WTC11 (cell line): ENCODE measurements around the gene SALL4. TPM values are rescaled to one million over a fixed set of nuclear protein-coding genes. Genes with fewer than 3 reads are reported as not detected.
A peak's percentile ranks its signal among the peaks of the same experiment; 100 is the strongest.

Source experiments
- ATAC-seq: fragments of 200-7000 bp; cut with Tn5 transposase; 2 replicates; pipeline ENCODE4 v1.10.0; 2021; ENCODE audit warnings: mild to moderate bottlenecking, moderate library complexity
- CTCF ChIA-PET: fragments of 300-600 bp; sonication (Branson Sonifier 250); formaldehyde crosslinking; loops from one replicate; lab custom pipeline; 2021; ENCODE audit warnings: antibody characterized with exemption; lab: Charles Lee
- POLR2A ChIA-PET: fragments of 350-600 bp; sonication (Branson Sonifier 250); formaldehyde crosslinking; loops from one replicate; lab custom pipeline; 2021; ENCODE audit warnings: antibody characterized with exemption; lab: Charles Lee
- DNase-seq: peaks from one replicate; pipeline ENCODE4 v3.0.0; 2021; ENCODE audit warnings: low spot score
- H3K27ac Mint-ChIP-seq: 2 replicates; pipeline ENCODE4 v1.8.0; 2021; ENCODE audit warnings: mixed read lengths
- H3K27me3 Mint-ChIP-seq: 2 replicates; pipeline ENCODE4 v1.8.0; 2021; ENCODE audit warnings: low read depth, mild to moderate bottlenecking, moderate library complexity, mixed read lengths
- H3K36me3 Mint-ChIP-seq: 2 replicates; pipeline ENCODE4 v1.8.0; 2021; ENCODE audit warnings: mixed read lengths
- H3K4me1 Mint-ChIP-seq: 2 replicates; pipeline ENCODE4 v1.8.0; 2022; ENCODE audit warnings: mixed read lengths
- H3K4me3 Mint-ChIP-seq: 2 replicates; pipeline ENCODE4 v1.8.0; 2021; ENCODE audit warnings: mild to moderate bottlenecking, moderate library complexity, mixed read lengths
- H3K9me3 Mint-ChIP-seq: 2 replicates; pipeline ENCODE4 v1.8.0; 2021; ENCODE audit warnings: mixed read lengths
- CBFB ChIP-seq: sonication (generic); formaldehyde crosslinking; IDR thresholded peaks from 2 replicates; pipeline ENCODE4 v1.8.1; 2022; ENCODE audit warnings: mild to moderate bottlenecking, low read depth, missing genetic modification reagents
- CREB1 ChIP-seq: sonication (generic); formaldehyde crosslinking; IDR thresholded peaks from 2 replicates; pipeline ENCODE4 v1.8.0; 2023; ENCODE audit warnings: mild to moderate bottlenecking, missing genetic modification reagents
- EMX1 ChIP-seq: fragments of 250-450 bp; sonication (Bioruptor Pico); IDR thresholded peaks from 2 replicates; pipeline ENCODE4 v1.8.0; 2021; ENCODE audit warnings: mild to moderate bottlenecking
- ESRRA ChIP-seq: sonication (generic); formaldehyde crosslinking; IDR thresholded peaks from 2 replicates; pipeline ENCODE4 v1.8.1; 2022; ENCODE audit warnings: mild to moderate bottlenecking, missing genetic modification reagents, borderline replicate concordance
- FOXJ3 ChIP-seq: sonication (generic); formaldehyde crosslinking; IDR thresholded peaks from 2 replicates; pipeline ENCODE4 v1.9.0; 2021; ENCODE audit warnings: missing genetic modification reagents, mild to moderate bottlenecking, borderline replicate concordance
- GRHL2 ChIP-seq: fragments of 250-450 bp; sonication (Bioruptor Pico); IDR thresholded peaks from 2 replicates; pipeline ENCODE4 v1.8.0; 2022; ENCODE audit warnings: mild to moderate bottlenecking, moderate library complexity; ENCODE audit not compliant: insufficient replicate concordance, severe bottlenecking
- JUN ChIP-seq: sonication (generic); formaldehyde crosslinking; IDR thresholded peaks from 2 replicates; pipeline ENCODE4 v1.8.0; 2023; ENCODE audit warnings: mild to moderate bottlenecking, missing genetic modification reagents
- MYBL2 ChIP-seq: sonication (generic); formaldehyde crosslinking; IDR thresholded peaks from 2 replicates; pipeline ENCODE4 v1.8.1; 2023; ENCODE audit warnings: mild to moderate bottlenecking, moderate library complexity, missing genetic modification reagents
- NFE2L1 ChIP-seq: sonication (generic); formaldehyde crosslinking; IDR thresholded peaks from 2 replicates; pipeline ENCODE4 v1.8.1; 2023; ENCODE audit warnings: missing genetic modification reagents
- NFYB ChIP-seq: sonication (generic); formaldehyde crosslinking; conservative IDR thresholded peaks from 2 replicates; pipeline ENCODE4 v1.8.0; 2022; ENCODE audit warnings: low read depth, missing genetic modification reagents
- PRRX2 ChIP-seq: fragments of 250-450 bp; sonication (Bioruptor Pico); IDR thresholded peaks from 2 replicates; pipeline ENCODE4 v1.8.0; 2021; ENCODE audit warnings: mild to moderate bottlenecking
- SMAD3 ChIP-seq: sonication (generic); formaldehyde crosslinking; IDR thresholded peaks from 2 replicates; pipeline ENCODE4 v1.8.0; 2022; ENCODE audit warnings: missing genetic modification reagents, mild to moderate bottlenecking, borderline replicate concordance
- TCF7 ChIP-seq: sonication (generic); formaldehyde crosslinking; IDR thresholded peaks from 2 replicates; pipeline ENCODE4 v1.8.0; 2022; ENCODE audit warnings: mild to moderate bottlenecking, low read depth, missing genetic modification reagents, moderate library complexity
- TEAD1 ChIP-seq: sonication (generic); formaldehyde crosslinking; IDR thresholded peaks from 2 replicates; pipeline ENCODE4 v1.8.0; 2022; ENCODE audit warnings: mild to moderate bottlenecking, missing genetic modification reagents
- TEAD4 ChIP-seq: sonication (generic); formaldehyde crosslinking; IDR thresholded peaks from 2 replicates; pipeline ENCODE4 v1.8.0; 2022; ENCODE audit warnings: mild to moderate bottlenecking, missing genetic modification reagents
- ZNF121 ChIP-seq: sonication (generic); formaldehyde crosslinking; IDR thresholded peaks from 2 replicates; pipeline ENCODE4 v1.8.0; 2023; ENCODE audit warnings: missing genetic modification reagents
- ZNF232 ChIP-seq: sonication (generic); formaldehyde crosslinking; IDR thresholded peaks from 2 replicates; pipeline ENCODE4 v1.8.0; 2022; ENCODE audit warnings: mild to moderate bottlenecking, missing genetic modification reagents
- ZNF263 ChIP-seq: sonication (generic); formaldehyde crosslinking; IDR thresholded peaks from 2 replicates; pipeline ENCODE4 v1.8.1; 2022; ENCODE audit warnings: low read depth, mild to moderate bottlenecking, moderate library complexity, missing genetic modification reagents
- ZNF396 ChIP-seq: fragments of 250-450 bp; sonication (Bioruptor Pico); IDR thresholded peaks from 2 replicates; pipeline ENCODE4 v1.8.0; 2021; ENCODE audit warnings: mild to moderate bottlenecking, moderate library complexity, borderline replicate concordance
- ZNF416 ChIP-seq: fragments of 250-450 bp; sonication (Bioruptor Pico); IDR thresholded peaks from 2 replicates; pipeline ENCODE4 v1.9.0; 2021; ENCODE audit warnings: mild to moderate bottlenecking, inconsistent platforms
- ZNF423 ChIP-seq: fragments of 250-450 bp; sonication (Bioruptor Pico); IDR thresholded peaks from 2 replicates; pipeline ENCODE4 v2.1.2; 2022; ENCODE audit warnings: mild to moderate bottlenecking, moderate library complexity
- ZNF671 ChIP-seq: fragments of 250-450 bp; sonication (Bioruptor Pico); IDR thresholded peaks from 2 replicates; pipeline ENCODE4 v1.8.0; 2021; ENCODE audit warnings: mild to moderate bottlenecking
- total RNA-seq: library from RNA; stranded (reverse); gene quantifications from 3 replicates; pipeline ENCODE4 v1.2.3, GENCODE V29; 2021
- TF ChIP-seq, protein P1 (sequence below): fragments of 250-450 bp; sonication (Bioruptor Pico); conservative IDR thresholded peaks from 2 replicates; pipeline ENCODE4 v1.9.0; 2021; ENCODE audit warnings: mild to moderate bottlenecking
- TF ChIP-seq, protein P2 (sequence below): sonication (generic); formaldehyde crosslinking; IDR thresholded peaks from 2 replicates; pipeline ENCODE4 v1.8.1; 2022; ENCODE audit warnings: low read depth, mild to moderate bottlenecking, moderate library complexity, missing genetic modification reagents, borderline replicate concordance
- TF ChIP-seq, protein P3 (sequence below): sonication (generic); formaldehyde crosslinking; IDR thresholded peaks from 2 replicates; pipeline ENCODE4 v1.8.1; 2022; ENCODE audit warnings: low read depth, missing genetic modification reagents, borderline replicate concordance
- TF ChIP-seq, protein P4 (sequence below): sonication (generic); formaldehyde crosslinking; IDR thresholded peaks from 2 replicates; pipeline ENCODE4 v1.8.1; 2023; ENCODE audit warnings: mild to moderate bottlenecking, missing genetic modification reagents

The SALL4 gene
- total RNA-seq, 1 experiment from 2014 or later: 156 TPM

DNA sequence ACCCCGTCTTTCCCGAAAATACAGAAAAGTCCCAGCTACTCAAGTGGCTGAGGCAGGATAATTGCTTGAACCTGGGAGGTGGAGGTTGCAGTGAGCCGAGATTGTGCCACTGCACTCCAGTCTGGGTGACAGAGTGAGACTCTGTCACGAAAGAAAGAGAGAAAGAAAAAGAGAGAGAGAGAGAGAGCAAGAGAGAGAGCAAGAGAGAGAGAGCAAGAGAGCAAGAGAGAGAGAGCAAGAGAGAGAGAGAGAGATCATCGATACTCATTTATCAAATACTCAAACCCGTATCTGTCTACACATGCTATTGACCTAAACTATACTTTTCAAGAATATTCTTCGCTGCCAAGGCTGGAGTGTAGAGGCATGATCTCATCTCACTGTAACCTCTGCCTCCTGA lies 28.2 kb upstream of the SALL4 start (continued):
- TF ChIP-seq ESRRA (CRISPR knock-in tag): no peak
- no peak for TF ChIP-seq JUN (CRISPR knock-in tag)
- TF ChIP-seq ZNF423 (CRISPR knock-in tag): no peak
- no peak for TF ChIP-seq FOXJ3 (CRISPR knock-in tag)
- no peak for TF ChIP-seq CBFB (CRISPR knock-in tag)
- TF ChIP-seq GRHL2 (CRISPR knock-in tag): no peak
- TF ChIP-seq ZNF232: no peak
- TF ChIP-seq MYBL2 (CRISPR knock-in tag): no peak
- TF ChIP-seq, protein P1, sequence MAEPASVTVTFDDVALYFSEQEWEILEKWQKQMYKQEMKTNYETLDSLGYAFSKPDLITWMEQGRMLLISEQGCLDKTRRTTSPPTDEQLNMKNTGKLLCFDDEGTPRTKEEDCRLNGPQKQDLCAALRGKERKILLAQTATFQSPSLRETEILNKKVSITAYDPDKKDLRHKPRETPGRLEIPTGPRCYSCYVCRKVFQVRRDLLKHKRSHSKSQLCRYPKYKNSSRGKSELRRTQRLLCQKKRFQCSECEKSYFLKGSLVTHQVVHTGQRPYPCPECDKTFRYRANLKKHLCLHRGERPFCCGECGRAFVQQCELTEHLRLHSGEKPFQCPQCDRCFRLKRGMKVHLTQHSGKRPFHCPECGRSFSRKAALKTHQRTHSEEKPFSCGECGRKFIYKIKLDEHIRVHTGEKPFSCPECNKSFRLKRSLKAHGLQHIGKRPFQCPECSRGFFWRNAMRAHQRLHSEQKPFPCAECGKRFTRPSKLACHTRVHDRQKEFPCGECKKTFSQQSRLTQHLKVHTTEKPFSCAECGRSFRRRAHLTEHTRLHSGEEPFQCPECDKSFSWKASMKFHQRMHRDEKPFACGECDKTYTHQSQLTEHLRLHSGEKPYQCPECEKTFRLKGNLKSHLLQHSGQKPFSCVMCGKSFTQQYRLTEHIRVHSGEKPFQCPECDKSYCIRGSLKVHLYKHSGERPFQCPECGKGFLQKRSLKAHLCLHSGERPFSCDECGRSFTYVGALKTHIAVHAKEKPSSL (CRISPR knock-in tag): no peak
- no peak for TF ChIP-seq EMX1

DNA sequence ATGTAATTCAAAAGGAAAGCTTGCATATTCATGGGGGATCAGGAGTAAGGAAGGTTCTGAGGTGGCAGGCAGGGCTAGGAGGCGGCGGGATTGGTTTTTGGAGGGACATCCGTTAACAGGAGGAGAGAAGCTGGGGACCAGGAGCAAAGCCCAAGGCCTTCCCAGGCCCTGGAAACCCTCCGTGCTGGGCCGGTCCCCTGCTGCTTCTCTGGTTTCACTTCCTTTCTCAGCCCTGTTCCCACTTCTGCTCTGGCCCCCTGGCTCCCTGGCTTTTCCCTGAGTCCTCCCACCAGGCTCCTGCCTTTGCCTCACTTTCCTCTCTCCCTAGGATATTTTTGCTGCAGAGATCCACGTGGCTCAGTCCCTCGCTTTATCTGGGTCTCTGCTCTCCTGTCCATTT lies 26.4 kb upstream of the SALL4 start:
- H3K27me3 Mint-ChIP-seq: no peaks in the 10 kb centered on the region
- H3K4me3 Mint-ChIP-seq: no peak overlapping the region
- H3K4me1 Mint-ChIP-seq: peaks cover 13% of the 10 kb centered on the region
- DNase-seq (peak; percentile 33), ATAC-seq (peak; percentile 79)
- H3K27ac Mint-ChIP-seq: peak overlapping the region; percentile 85
- H3K9me3 Mint-ChIP-seq: no peaks in the 10 kb centered on the region; the same call in 1 of the 2 replicates
- H3K36me3 Mint-ChIP-seq: no peaks in the 10 kb centered on the region
- CTCF ChIA-PET: interaction anchor here (0.8 kb wide), 1 partner anchor 232 kb away, joined by 3 read pairs; no protein-coding TSS in a partner anchor
- no peak for TF ChIP-seq SMAD3 (CRISPR knock-in tag)
- TF ChIP-seq, protein P2, sequence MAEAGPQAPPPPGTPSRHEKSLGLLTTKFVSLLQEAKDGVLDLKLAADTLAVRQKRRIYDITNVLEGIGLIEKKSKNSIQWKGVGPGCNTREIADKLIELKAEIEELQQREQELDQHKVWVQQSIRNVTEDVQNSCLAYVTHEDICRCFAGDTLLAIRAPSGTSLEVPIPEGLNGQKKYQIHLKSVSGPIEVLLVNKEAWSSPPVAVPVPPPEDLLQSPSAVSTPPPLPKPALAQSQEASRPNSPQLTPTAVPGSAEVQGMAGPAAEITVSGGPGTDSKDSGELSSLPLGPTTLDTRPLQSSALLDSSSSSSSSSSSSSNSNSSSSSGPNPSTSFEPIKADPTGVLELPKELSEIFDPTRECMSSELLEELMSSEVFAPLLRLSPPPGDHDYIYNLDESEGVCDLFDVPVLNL (CRISPR knock-in tag): no peak
- no peak for TF ChIP-seq NFYB (CRISPR knock-in tag)
- TF ChIP-seq TEAD1 (CRISPR knock-in tag): no peak
- POLR2A ChIA-PET: no interaction called here

DNA sequence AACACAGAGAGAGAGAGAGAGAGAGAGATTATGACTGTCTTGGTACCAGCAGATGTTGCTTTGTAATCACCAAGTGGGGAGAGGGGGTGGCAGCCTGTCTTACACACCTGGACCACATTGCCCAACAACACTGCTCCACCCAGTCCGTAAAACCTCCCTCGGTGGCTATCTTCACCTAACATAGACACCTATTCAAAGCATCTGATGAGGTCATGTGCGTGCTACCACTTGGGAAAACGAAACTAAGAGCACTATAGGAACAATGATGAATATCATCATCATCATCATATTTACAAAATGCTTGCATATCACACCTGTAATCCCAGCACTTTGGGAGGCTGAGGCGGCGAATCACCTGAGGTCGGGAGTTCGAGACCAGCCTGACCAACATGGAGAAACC lies 24.1 kb upstream of the SALL4 start:
- Mint-ChIP-seq H3K9me3 (no peaks in the 10 kb centered on the region; the same call in 1 of the 2 replicates), H3K36me3 (no peaks in the 10 kb centered on the region), H3K27ac (no peak overlapping the region), H3K4me3 (no peak overlapping the region), H3K27me3 (no peaks in the 10 kb centered on the region), H3K4me1 (peaks cover 13% of the 10 kb centered on the region)
- DNase-seq: no peak
- ChIA-PET CTCF (no interaction called here), POLR2A (interaction anchor here (0.7 kb wide), 1 partner anchor 26 kb away, joined by 4 read pairs; no protein-coding TSS in a partner anchor)
- no peak for ATAC-seq
- TF ChIP-seq ZNF232 (no peak), ZNF263 (CRISPR knock-in tag) (no peak), CREB1 (no peak), TCF7 (CRISPR knock-in tag) (no peak), ZNF416 (no peak), ZNF121 (CRISPR knock-in tag) (no peak), ESRRA (CRISPR knock-in tag) (no peak), NFE2L1 (CRISPR knock-in tag) (no peak), ZNF396 (CRISPR knock-in tag) (no peak), TEAD4 (CRISPR knock-in tag) (no peak), PRRX2 (CRISPR knock-in tag) (no peak), ZNF671 (CRISPR knock-in tag) (no peak)
- TF ChIP-seq, protein P3, sequence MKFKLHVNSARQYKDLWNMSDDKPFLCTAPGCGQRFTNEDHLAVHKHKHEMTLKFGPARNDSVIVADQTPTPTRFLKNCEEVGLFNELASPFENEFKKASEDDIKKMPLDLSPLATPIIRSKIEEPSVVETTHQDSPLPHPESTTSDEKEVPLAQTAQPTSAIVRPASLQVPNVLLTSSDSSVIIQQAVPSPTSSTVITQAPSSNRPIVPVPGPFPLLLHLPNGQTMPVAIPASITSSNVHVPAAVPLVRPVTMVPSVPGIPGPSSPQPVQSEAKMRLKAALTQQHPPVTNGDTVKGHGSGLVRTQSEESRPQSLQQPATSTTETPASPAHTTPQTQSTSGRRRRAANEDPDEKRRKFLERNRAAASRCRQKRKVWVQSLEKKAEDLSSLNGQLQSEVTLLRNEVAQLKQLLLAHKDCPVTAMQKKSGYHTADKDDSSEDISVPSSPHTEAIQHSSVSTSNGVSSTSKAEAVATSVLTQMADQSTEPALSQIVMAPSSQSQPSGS (CRISPR knock-in tag): no peak
- TF ChIP-seq, protein P4, sequence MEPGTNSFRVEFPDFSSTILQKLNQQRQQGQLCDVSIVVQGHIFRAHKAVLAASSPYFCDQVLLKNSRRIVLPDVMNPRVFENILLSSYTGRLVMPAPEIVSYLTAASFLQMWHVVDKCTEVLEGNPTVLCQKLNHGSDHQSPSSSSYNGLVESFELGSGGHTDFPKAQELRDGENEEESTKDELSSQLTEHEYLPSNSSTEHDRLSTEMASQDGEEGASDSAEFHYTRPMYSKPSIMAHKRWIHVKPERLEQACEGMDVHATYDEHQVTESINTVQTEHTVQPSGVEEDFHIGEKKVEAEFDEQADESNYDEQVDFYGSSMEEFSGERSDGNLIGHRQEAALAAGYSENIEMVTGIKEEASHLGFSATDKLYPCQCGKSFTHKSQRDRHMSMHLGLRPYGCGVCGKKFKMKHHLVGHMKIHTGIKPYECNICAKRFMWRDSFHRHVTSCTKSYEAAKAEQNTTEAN (CRISPR knock-in tag): no peak
- TF ChIP-seq, protein P2 (CRISPR knock-in tag): no peak
